HG03139 (cell line): ENCODE data around the gene MT1B.

Experiments used
- ATAC-seq: cut with Tn5 transposase; IDR thresholded peaks from one replicate; pipeline ENCODE4 v1.9.1; 2021; ENCODE audit not compliant: unreplicated experiment

MT1B gene

GRCh38 chr16:56683424-56684172 is 31.9 kb downstream of the MT1B start:
- ATAC-seq, result no peak

GRCh38 chr16:56684256-56684925 is 32.7 kb downstream of the MT1B start:
- no peak for ATAC-seq

GRCh38 chr16:56684926-56685590 is 33.4 kb downstream of the MT1B start:
- no peak for ATAC-seq

- no peak for ATAC-seq
Observed at GRCh38 chr16:56686758-56687157, 35.1 kb downstream of the MT1B start.

GRCh38 chr16:56688762-56689161 is 37.1 kb downstream of the MT1B start:
- no peak for ATAC-seq

- ATAC-seq, result no peak
Observed at GRCh38 chr16:56689171-56689570, 37.5 kb downstream of the MT1B start.

GRCh38 chr16:56690420-56691122 is 38.9 kb downstream of the MT1B start:
- no peak for ATAC-seq

- ATAC-seq, result no peak
Observed at GRCh38 chr16:56691885-56692284, 40.2 kb downstream of the MT1B start.

GRCh38 chr16:56695246-56695645 is 43.6 kb downstream of the MT1B start:
- ATAC-seq, result no peak

- no peak for ATAC-seq
Observed at GRCh38 chr16:56697456-56698155, 45.9 kb downstream of the MT1B start.

GRCh38 chr16:56700195-56700594 is 48.5 kb downstream of the MT1B start:
- no peak for ATAC-seq

- no peak for ATAC-seq
Observed at GRCh38 chr16:56700631-56701030, 48.9 kb downstream of the MT1B start.

- no peak for ATAC-seq
Observed at GRCh38 chr16:56701534-56701933, 49.8 kb downstream of the MT1B start.
